ENCODE measurements around the gene WDR70. TPM values are rescaled to one million over a fixed set of nuclear protein-coding genes. Genes with fewer than 3 reads are reported as not detected.

WDR70 gene
- total RNA-seq, 4 donors from 2014 or later = 25.3 to 122 (median 48.8) TPM

- Histone ChIP-seq H3K4me1 (no peaks in the 10 kb centered on the region), H3K9me3 (no peaks in the 10 kb centered on the region), H3K36me3 (no peaks in the 10 kb centered on the region), H3K27me3 (no peaks in the 10 kb centered on the region), H3K4me3 (no peak overlapping the region), H3K27ac (no peak overlapping the region)
- intact Hi-C loops (cut with DNase I; ENCODE audit: low total_unique reads) = no loop called here
- DNase-seq = no peak
- TF ChIP-seq POLR2A (IDR thresholded peaks at IDR 0.05) = no peak
- TF ChIP-seq CTCF (IDR thresholded peaks at IDR 0.05) = no peak
These were observed 117.9 kb downstream of the WDR70 start for GRCh38 chr5:37496902-37497445.

GRCh38 chr5:37501152-37501551 lies 122.0 kb downstream of the WDR70 start:
- intact Hi-C loops (cut with DNase I; ENCODE audit: low total_unique reads) = no loop called here

GRCh38 chr5:37506241-37506640 lies 127.1 kb downstream of the WDR70 start:
- TF ChIP-seq CTCF (IDR thresholded peaks at IDR 0.05) (no peak), POLR2A (IDR thresholded peaks at IDR 0.05) (no peak)
- Histone ChIP-seq H3K27ac (no peak overlapping the region), H3K4me1 (no peaks in the 10 kb centered on the region), H3K27me3 (no peaks in the 10 kb centered on the region), H3K4me3 (no peak overlapping the region), H3K36me3 (no peaks in the 10 kb centered on the region), H3K9me3 (no peaks in the 10 kb centered on the region)
- intact Hi-C loops (cut with DNase I; ENCODE audit: low total_unique reads) = no loop called here
- no peak for DNase-seq

More at GRCh38 chr5:37501152-37501551, 122.0 kb downstream of the WDR70 start:
- Histone ChIP-seq H3K36me3 (no peaks in the 10 kb centered on the region), H3K9me3 (no peaks in the 10 kb centered on the region), H3K27me3 (no peaks in the 10 kb centered on the region), H3K27ac (no peak overlapping the region), H3K4me1 (no peaks in the 10 kb centered on the region), H3K4me3 (no peak overlapping the region)
- TF ChIP-seq CTCF (IDR thresholded peaks at IDR 0.05) = no peak
- TF ChIP-seq POLR2A (IDR thresholded peaks at IDR 0.05) = no peak
- DNase-seq = no peak

- Histone ChIP-seq H3K4me1 (no peaks in the 10 kb centered on the region), H3K4me3 (no peak overlapping the region), H3K36me3 (no peaks in the 10 kb centered on the region), H3K27me3 (no peaks in the 10 kb centered on the region), H3K27ac (no peak overlapping the region), H3K9me3 (no peaks in the 10 kb centered on the region)
- intact Hi-C loops (cut with DNase I; ENCODE audit: low total_unique reads) = no loop called here
- TF ChIP-seq CTCF (IDR thresholded peaks at IDR 0.05) (no peak), POLR2A (IDR thresholded peaks at IDR 0.05) (no peak)
- DNase-seq = no peak
These were observed 127.6 kb downstream of the WDR70 start for GRCh38 chr5:37506722-37507121.

- no peak for TF ChIP-seq CTCF (IDR thresholded peaks at IDR 0.05)
- Histone ChIP-seq H3K27ac (no peak overlapping the region), H3K4me1 (no peaks in the 10 kb centered on the region), H3K9me3 (no peaks in the 10 kb centered on the region), H3K36me3 (no peaks in the 10 kb centered on the region), H3K27me3 (no peaks in the 10 kb centered on the region), H3K4me3 (no peak overlapping the region)
- no peak for DNase-seq
- intact Hi-C loops (cut with DNase I; ENCODE audit: low total_unique reads) = no loop called here
These were observed 132.5 kb downstream of the WDR70 start for GRCh38 chr5:37511646-37512045.

All from uterus (tissue), 4 donors.